ENCODE data around the gene LRBA. TPM values are rescaled to one million over a fixed set of nuclear protein-coding genes. Genes with fewer than 3 reads are reported as not detected.

LRBA gene
- total RNA-seq, 4 donors from 2014 or later = 28.3 to 38.2 (median 32.1) TPM

GRCh38 chr4:150816491-150816890 lies 198.6 kb downstream of the LRBA start:
- no peak for TF ChIP-seq CTCF (IDR thresholded peaks at IDR 0.05; ENCODE audit: low read depth)

DNA sequence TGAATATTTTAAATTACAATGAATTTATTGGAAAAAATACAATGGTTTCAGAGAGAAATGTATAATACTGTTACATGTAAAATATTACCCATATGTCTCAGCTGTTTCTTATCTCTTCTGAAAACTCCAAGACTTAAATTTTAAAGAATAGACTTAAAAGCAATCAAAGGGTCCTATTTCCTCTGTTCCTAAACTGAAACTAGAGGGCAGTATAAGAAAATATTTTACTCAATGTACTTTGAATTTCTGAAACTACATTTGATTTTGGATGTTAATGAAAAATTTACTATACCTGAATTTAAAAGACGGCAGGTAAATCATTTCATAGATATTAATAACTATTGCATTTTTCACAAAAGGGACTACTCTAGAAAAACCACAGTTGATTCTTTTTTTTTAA lies 200.2 kb downstream of the LRBA start:
- no peak for TF ChIP-seq CTCF (IDR thresholded peaks at IDR 0.05; ENCODE audit: low read depth)

- no peak for TF ChIP-seq CTCF (IDR thresholded peaks at IDR 0.05; ENCODE audit: low read depth)
These were observed 209.7 kb downstream of the LRBA start for GRCh38 chr4:150805183-150806025.

GRCh38 chr4:150801833-150802232 lies 213.3 kb downstream of the LRBA start:
- TF ChIP-seq CTCF (IDR thresholded peaks at IDR 0.05; ENCODE audit: low read depth) = no peak

DNA sequence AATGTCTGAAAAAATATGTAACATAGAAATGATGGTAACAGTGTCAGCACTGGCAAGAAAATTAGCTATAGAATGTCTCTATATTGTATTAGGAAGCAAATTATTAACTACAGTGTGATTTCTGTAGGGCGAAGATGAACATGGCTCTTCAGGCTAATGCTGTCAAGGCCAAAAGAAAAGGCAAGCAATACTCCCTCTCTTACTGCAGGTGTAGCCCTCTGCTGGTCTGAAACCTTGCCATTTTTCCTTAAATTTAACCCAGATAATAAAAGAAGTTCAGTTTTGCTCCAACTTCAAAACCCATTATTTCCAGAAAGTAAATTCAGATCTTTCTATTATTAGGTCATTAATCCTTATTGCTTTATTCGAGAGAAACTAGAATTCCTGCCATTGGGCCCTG lies 215.9 kb downstream of the LRBA start:
- TF ChIP-seq CTCF (IDR thresholded peaks at IDR 0.05; ENCODE audit: low read depth) = no peak

DNA sequence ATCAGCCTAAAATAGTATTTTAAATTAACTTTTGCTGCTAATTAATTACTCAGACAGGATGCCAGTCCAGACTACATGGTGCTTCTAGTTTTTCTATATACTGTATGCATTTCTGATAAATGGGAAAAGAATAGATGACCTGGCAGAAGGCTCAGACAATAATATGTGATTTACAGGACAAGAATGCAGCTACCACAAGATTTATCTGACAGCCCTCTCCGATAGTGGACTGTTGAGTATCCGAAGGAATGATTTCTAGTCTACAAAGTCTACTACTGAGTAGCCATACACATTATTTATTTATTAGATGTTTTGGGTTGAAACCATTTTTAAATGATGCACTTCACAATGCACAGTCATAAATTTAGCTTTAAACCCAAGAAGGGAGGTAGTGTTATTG lies 220.4 kb downstream of the LRBA start:
- no peak for TF ChIP-seq CTCF (IDR thresholded peaks at IDR 0.05; ENCODE audit: low read depth)

- TF ChIP-seq CTCF (IDR thresholded peaks at IDR 0.05; ENCODE audit: low read depth) = no peak
These were observed 225.2 kb downstream of the LRBA start for GRCh38 chr4:150789864-150790263.
